UCSD-AML1 (cell line): Measurements from ENCODE around the gene SOST.

Experiments
- DNase-seq: peaks from one replicate; lab custom pipeline; 2025; ENCODE audit not compliant: unreplicated experiment; lab: John Stamatoyannopoulos, UW

The SOST gene

DNA sequence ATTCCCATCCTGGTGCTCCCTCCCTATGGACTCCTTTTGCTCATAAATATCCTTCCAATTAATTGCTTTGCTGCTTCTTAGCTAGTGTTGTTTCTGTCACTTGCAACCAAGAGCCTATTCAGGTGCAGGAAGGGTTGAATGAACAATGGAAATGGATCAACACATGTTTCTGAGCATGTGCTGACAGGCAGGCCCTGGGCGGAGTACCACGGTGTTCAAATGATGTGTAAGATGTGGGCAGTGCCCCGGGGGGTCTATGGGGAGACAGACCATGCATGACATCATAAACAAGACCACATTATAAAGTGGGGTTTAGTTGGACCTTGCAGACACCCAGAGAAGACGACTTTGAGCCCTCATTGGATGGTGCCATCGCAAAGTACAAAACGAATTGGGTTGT is 48.5 kb downstream of the SOST start:
- DNase-seq, result no peak

DNA sequence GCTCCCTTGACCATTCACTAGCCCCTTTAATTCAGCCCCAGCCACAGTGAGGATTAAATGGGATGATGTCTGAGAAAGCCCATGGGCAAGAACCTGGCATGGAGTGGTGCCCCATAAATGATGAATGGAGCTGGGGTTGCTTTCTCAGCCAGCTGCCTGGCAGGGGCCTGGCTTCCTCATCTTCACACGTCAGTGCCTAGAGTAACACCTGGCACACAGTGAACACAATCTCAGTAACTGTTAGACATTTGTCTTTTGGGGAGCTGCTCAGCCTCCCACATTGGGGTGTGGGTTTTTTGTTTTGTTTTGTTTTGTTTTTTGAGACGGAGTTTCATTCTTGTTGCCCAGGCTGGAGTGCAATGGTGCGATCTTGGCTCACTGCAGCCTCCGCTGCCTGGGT is 49.4 kb downstream of the SOST start:
- DNase-seq, result no peak

DNA sequence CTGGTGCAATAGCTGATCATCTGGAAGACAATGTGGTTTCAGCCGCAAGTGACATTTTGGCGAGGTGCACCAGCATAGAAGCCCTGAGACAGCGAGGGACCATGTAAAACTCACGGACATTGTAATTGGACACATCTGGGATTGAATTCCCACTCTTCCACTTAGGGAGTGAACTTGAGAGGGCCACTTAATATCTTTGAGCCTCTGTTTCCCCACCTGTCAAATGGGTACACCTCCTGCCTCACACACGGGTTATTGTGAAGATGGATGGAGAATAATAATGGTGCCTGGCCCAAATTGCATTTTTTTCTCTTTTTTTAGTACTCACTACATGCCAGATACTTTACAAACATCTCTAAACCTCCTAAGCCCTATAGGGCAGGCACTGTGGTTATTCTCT is 51.4 kb downstream of the SOST start:
- DNase-seq, result no peak

DNA sequence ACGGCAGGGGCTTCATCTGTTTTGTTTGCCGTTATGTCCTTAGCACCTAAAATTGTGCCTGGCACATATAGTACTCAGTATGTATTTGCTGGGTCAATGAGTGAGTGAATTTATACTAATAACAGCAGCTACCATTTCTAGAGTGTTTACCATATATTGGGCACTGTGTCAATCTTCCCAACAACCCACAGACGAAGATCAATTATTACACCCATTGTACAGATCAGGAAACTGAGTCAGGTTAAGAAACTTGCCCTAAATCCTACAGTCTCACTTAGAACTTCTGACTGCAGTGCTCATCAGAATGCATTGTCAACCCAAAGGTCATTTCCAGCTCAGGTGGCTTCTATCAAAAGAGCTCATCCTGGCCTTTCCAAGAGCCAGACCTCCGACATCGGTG is 52.4 kb downstream of the SOST start:
- no peak for DNase-seq
